RKO (cell line): ENCODE data around the gene RSPRY1.
A peak's percentile ranks its signal among the peaks of the same experiment; 100 is the strongest.

ENCODE experiments used
- DNase-seq: peaks from one replicate; pipeline ENCODE4 v3.0.0-alpha.2; 2016; ENCODE audit warnings: low spot score

The RSPRY1 gene

GRCh38 chr16:57185945-57186871 lies at the start of gene RSPRY1, which contains the start of gene PSME3IP1:
RSPRY1 (plus strand) TSS chr16:57186329; CDS start chr16:57204659, 18,330 bp downstream.
PSME3IP1 (minus strand) TSS chr16:57186039; CDS start chr16:57173854, 12,185 bp downstream.
- peak; percentile 99 for DNase-seq

GRCh38 chr16:57137043-57137442 lies 49.1 kb upstream of the RSPRY1 start:
- DNase-seq: no peak

GRCh38 chr16:57137566-57138273 lies 48.4 kb upstream of the RSPRY1 start:
- DNase-seq: no peak

- DNase-seq: no peak
Measured at GRCh38 chr16:57138281-57138935, 47.7 kb upstream of the RSPRY1 start.

GRCh38 chr16:57140931-57141668 lies 45.0 kb upstream of the RSPRY1 start:
- DNase-seq: no peak

GRCh38 chr16:57141822-57142631 lies 44.1 kb upstream of the RSPRY1 start:
- DNase-seq: no peak

GRCh38 chr16:57143149-57143921 lies 42.8 kb upstream of the RSPRY1 start:
- no peak for DNase-seq

GRCh38 chr16:57144027-57144426 lies 42.1 kb upstream of the RSPRY1 start:
- DNase-seq: no peak

GRCh38 chr16:57145046-57146021 lies 40.8 kb upstream of the RSPRY1 start:
- no peak for DNase-seq

GRCh38 chr16:57146040-57146647 lies 40.0 kb upstream of the RSPRY1 start:
- no peak for DNase-seq

GRCh38 chr16:57146735-57147134 lies 39.4 kb upstream of the RSPRY1 start:
- DNase-seq: peak; percentile 16

GRCh38 chr16:57147381-57148221 lies 38.5 kb upstream of the RSPRY1 start:
- DNase-seq: no peak

- no peak for DNase-seq
Measured at GRCh38 chr16:57148481-57148880, 37.6 kb upstream of the RSPRY1 start.

- DNase-seq: no peak
Measured at GRCh38 chr16:57149391-57149790, 36.7 kb upstream of the RSPRY1 start.

GRCh38 chr16:57150682-57151330 lies 35.3 kb upstream of the RSPRY1 start:
- no peak for DNase-seq

GRCh38 chr16:57151369-57151768 lies 34.8 kb upstream of the RSPRY1 start:
- DNase-seq: no peak
